Uterus (tissue), 2 donors: ENCODE results near the gene ITPR3.

Experiments
- CTCF ChIP-seq, 4 experiments: fragments of 200-600 bp in 2 of 4; fragments of 450-650 bp in 2 of 4; sonication (generic) in 2 of 4; IDR thresholded peaks; one replicate each; pipeline ENCODE4 v1.5.1; 2016 to 2019; ENCODE audit warnings: antibody characterized with exemption in 4 of 4, mild to moderate bottlenecking in 2 of 4, moderate library complexity in 1 of 4
- POLR2A ChIP-seq, 2 donors: fragments of 450-650 bp; IDR thresholded peaks; one replicate each; pipeline ENCODE4 v1.6.1; 2016; ENCODE audit warnings: antibody characterized with exemption in 2 of 2, mild to moderate bottlenecking in 1 of 2, moderate library complexity in 1 of 2

DNA sequence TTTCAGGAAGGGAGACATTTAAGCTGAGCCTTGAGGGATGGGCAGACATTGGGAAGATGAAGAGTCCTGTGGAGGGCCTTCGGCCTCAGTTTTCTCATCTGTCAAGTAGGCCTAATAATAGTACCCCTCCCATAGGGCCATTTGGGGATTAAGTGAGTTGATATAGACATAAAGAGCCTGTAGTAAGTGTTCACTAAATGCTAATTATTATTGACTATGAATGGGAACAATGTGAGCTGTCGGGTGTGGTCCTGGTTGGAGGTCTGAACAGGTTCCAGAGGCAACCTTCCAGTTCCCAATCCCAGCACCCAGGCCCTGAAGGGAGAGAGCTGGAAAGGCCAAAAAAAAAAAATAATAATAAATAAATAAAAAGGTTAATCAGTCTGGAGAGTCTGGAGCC lies 14.5 kb upstream of the ITPR3 start:
- TF ChIP-seq CTCF (IDR thresholded peaks at IDR 0.05), result no peak
- no peak for TF ChIP-seq POLR2A (IDR thresholded peaks at IDR 0.05)
